CD14-positive monocyte (primary cell): ENCODE measurements around the gene IL4R. TPM values are rescaled to one million over a fixed set of nuclear protein-coding genes. Genes with fewer than 3 reads are reported as not detected.

Source experiments
- DNase-seq, 3 donors: peaks; one replicate each; pipeline ENCODE4 v3.0.0-alpha.2; 2011 to 2022
- H2AFZ ChIP-seq: 2 replicates; pipeline ENCODE4 v1.6.0; 2012; ENCODE audit warnings: mild to moderate bottlenecking, low read depth, low read length, inconsistent platforms; ENCODE audit not compliant: insufficient read depth, poor library complexity, severe bottlenecking
- H3K27ac ChIP-seq, 2 donors: 1 replicate in 1 of 2; 2 replicates in 1 of 2; pipeline ENCODE4 v1.5.1; 2012 to 2013; ENCODE audit warnings: low read length in 2 of 2, control low read depth in 1 of 2, inconsistent platforms in 1 of 2, low read depth in 1 of 2, mild to moderate bottlenecking in 1 of 2
- H3K27me3 ChIP-seq, 2 donors: one replicate each; pipeline versions ENCODE4 v1.6.0 to v1.6.1; 2011 to 2013; ENCODE audit warnings: low read length in 2 of 2; ENCODE audit not compliant: control insufficient read depth in 2 of 2, insufficient read depth in 2 of 2
- H3K36me3 ChIP-seq, 2 donors: replicated peaks in 1 of 2; 1 replicate in 1 of 2; 2 replicates in 1 of 2; pipeline versions ENCODE4 v1.5.1 to v1.6.1; 2012 to 2013; ENCODE audit warnings: low read length in 2 of 2, control low read depth in 1 of 2, inconsistent platforms in 1 of 2, mild to moderate bottlenecking in 1 of 2; ENCODE audit not compliant: insufficient read depth in 2 of 2, control insufficient read depth in 1 of 2
- H3K4me1 ChIP-seq, 2 donors: 1 replicate in 1 of 2; 2 replicates in 1 of 2; pipeline versions ENCODE4 v1.5.1 to v1.6.1; 2012 to 2013; ENCODE audit warnings: low read length in 2 of 2, control low read depth in 1 of 2, inconsistent platforms in 1 of 2, mild to moderate bottlenecking in 1 of 2, moderate library complexity in 1 of 2; ENCODE audit not compliant: insufficient read depth in 2 of 2, control insufficient read depth in 1 of 2
- H3K4me2 ChIP-seq: replicated peaks from 2 replicates; pipeline ENCODE3; 2012; ENCODE audit warnings: low read length, moderate library complexity, mild to moderate bottlenecking; ENCODE audit not compliant: poor library complexity, severe bottlenecking; ENCODE audit errors: extremely low read depth
- H3K4me3 ChIP-seq, 3 experiments: fragments of 200-600 bp in 1 of 3; sonication (generic) in 1 of 3; replicated peaks in 1 of 3; 1 replicate in 2 of 3; 2 replicates in 1 of 3; pipeline ENCODE4 v1.5.1; 2011 to 2013; ENCODE audit warnings: low read length in 3 of 3, mild to moderate bottlenecking in 3 of 3, control low read depth in 2 of 3, low read depth in 2 of 3, inconsistent platforms in 1 of 3, moderate library complexity in 1 of 3
- H3K79me2 ChIP-seq: 2 replicates; pipeline ENCODE4 v1.6.0; 2012; ENCODE audit warnings: mild to moderate bottlenecking, control low read depth, inconsistent platforms, low read length, moderate library complexity; ENCODE audit not compliant: insufficient read depth
- H3K9ac ChIP-seq: 2 replicates; pipeline ENCODE4 v1.6.0; 2017; ENCODE audit warnings: low read length, mild to moderate bottlenecking; ENCODE audit not compliant: insufficient read depth, poor library complexity, severe bottlenecking
- H3K9me3 ChIP-seq, 2 donors: replicated peaks in 1 of 2; 1 replicate in 1 of 2; 2 replicates in 1 of 2; pipeline versions ENCODE4 v1.5.1 to v1.6.1; 2012 to 2013; ENCODE audit warnings: low read length in 2 of 2, control low read depth in 1 of 2; ENCODE audit not compliant: control insufficient read depth in 1 of 2, insufficient read depth in 1 of 2
- H4K20me1 ChIP-seq: 2 replicates; pipeline ENCODE4 v1.6.0; 2012; ENCODE audit warnings: mild to moderate bottlenecking, low read length, control low read depth, moderate library complexity; ENCODE audit not compliant: insufficient read depth
- H3K27ac Mint-ChIP-seq, 7 donors: one replicate each; pipeline ENCODE4 v1.8.0; 2020; ENCODE audit warnings: mild to moderate bottlenecking in 7 of 7, mixed read lengths in 7 of 7, moderate library complexity in 6 of 7, inconsistent platforms in 2 of 7
- H3K27me3 Mint-ChIP-seq, 3 donors: one replicate each; pipeline ENCODE4 v1.8.0; 2021 to 2022; ENCODE audit warnings: low read depth in 3 of 3, mild to moderate bottlenecking in 3 of 3, mixed read lengths in 3 of 3, moderate library complexity in 3 of 3, inconsistent platforms in 1 of 3
- H3K36me3 Mint-ChIP-seq, 2 donors: one replicate each; pipeline ENCODE4 v1.8.0; 2020; ENCODE audit warnings: mixed read lengths in 2 of 2, inconsistent platforms in 1 of 2, mild to moderate bottlenecking in 1 of 2
- H3K4me1 Mint-ChIP-seq: one replicate; pipeline ENCODE4 v1.8.0; 2020; ENCODE audit warnings: mild to moderate bottlenecking, mixed read lengths
- H3K4me3 Mint-ChIP-seq, 2 donors: one replicate each; pipeline ENCODE4 v1.8.0; 2020; ENCODE audit warnings: mild to moderate bottlenecking in 2 of 2, mixed read lengths in 2 of 2, moderate library complexity in 1 of 2
- H3K9me3 Mint-ChIP-seq, 7 donors: one replicate each; pipeline ENCODE4 v1.8.0; 2020 to 2022; ENCODE audit warnings: mixed read lengths in 7 of 7, mild to moderate bottlenecking in 6 of 7, moderate library complexity in 6 of 7, inconsistent platforms in 2 of 7
- WGBS: methylation state at CpG from one replicate; pipeline ENCODE4 v1.1.5; 2013; ENCODE audit warnings: missing lambda C conversion rate; ENCODE audit not compliant: insufficient coverage; 5-methylcytosine and 5-hydroxymethylcytosine counted together
- intact Hi-C, 2 donors: fragments of 100-400 bp; cut with micrococcal nuclease; formaldehyde crosslinking; loops; one replicate each; pipeline versions ENCODE4 v1.15.0 to v1.15.1; 2023
- polyA plus RNA-seq, 3 donors: library from polyadenylated mRNA; depleted of rRNA in 1 of 3; unstranded in 2 of 3; stranded (reverse) in 1 of 3; fragments of 300-500 nt in 2 of 3; fragments of >200 nt in 1 of 3; fragmentation: Illumina TruSeq in 2 of 3; gene quantifications; 1 replicate in 2 of 3; 2 replicates in 1 of 3; pipeline ENCODE4 v1.2.3, GENCODE V29; 2012 to 2021
- TF ChIP-seq, protein P1 (sequence below): fragments of 200-600 bp; IDR thresholded peaks from one replicate; pipeline ENCODE4 v1.8.0; 2022; ENCODE audit warnings: antibody characterized with exemption, mild to moderate bottlenecking

Gene IL4R
- polyA plus RNA-seq, 3 donors: 25.1 to 80.4 (median 35.6) TPM

DNA sequence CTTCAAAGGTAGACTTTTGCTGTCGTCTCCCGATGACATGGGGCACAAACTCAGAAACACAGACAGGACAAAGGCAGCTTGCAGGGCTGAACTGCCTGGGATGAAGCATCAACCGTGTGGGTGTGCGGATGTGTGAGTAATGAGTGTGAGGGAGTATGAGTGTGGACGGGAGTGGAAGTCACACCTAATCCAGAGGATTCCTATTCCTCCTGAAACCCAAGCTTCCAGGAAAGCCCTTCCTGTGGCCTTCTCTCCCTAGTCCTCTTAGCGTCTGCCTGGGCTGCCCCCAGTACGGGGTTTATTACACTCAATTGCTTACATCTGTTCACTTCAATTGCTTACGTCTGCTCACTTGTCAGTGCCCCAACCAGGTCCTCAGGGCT, 2.3 kb upstream of the IL4R start:
- no peak overlapping the region for H3K4me3 Mint-ChIP-seq
- peaks cover 0 to 3% (median 0%) of the 10 kb centered on the region in 7 donors for H3K9me3 Mint-ChIP-seq
- H3K36me3 Mint-ChIP-seq: peaks cover 1 to 2% of the 10 kb centered on the region in 2 donors
- peaks cover 34% of the 10 kb centered on the region for H3K79me2 ChIP-seq
- H3K27ac ChIP-seq: no peak overlapping the region
- WGBS: 88% methylated on average over 3 of the region's 8 CpGs
- H2AFZ ChIP-seq: no peak overlapping the region
- no peaks in the 10 kb centered on the region for H3K36me3 ChIP-seq
- no peak overlapping the region for H3K4me2 ChIP-seq
- peaks cover 17% of the 10 kb centered on the region for H4K20me1 ChIP-seq
- peaks cover 31% of the 10 kb centered on the region for H3K4me1 Mint-ChIP-seq
- no peaks in the 10 kb centered on the region for H3K27me3 ChIP-seq
- no peak overlapping the region for H3K9ac ChIP-seq
- TF ChIP-seq, protein P1, sequence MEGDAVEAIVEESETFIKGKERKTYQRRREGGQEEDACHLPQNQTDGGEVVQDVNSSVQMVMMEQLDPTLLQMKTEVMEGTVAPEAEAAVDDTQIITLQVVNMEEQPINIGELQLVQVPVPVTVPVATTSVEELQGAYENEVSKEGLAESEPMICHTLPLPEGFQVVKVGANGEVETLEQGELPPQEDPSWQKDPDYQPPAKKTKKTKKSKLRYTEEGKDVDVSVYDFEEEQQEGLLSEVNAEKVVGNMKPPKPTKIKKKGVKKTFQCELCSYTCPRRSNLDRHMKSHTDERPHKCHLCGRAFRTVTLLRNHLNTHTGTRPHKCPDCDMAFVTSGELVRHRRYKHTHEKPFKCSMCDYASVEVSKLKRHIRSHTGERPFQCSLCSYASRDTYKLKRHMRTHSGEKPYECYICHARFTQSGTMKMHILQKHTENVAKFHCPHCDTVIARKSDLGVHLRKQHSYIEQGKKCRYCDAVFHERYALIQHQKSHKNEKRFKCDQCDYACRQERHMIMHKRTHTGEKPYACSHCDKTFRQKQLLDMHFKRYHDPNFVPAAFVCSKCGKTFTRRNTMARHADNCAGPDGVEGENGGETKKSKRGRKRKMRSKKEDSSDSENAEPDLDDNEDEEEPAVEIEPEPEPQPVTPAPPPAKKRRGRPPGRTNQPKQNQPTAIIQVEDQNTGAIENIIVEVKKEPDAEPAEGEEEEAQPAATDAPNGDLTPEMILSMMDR: no peak
- H3K9me3 ChIP-seq: no peaks in the 10 kb centered on the region
- no peak for DNase-seq
- H3K27ac Mint-ChIP-seq: no peak overlapping the region
- peaks cover 27 to 31% of the 10 kb centered on the region in 2 donors for H3K4me1 ChIP-seq
- peaks cover 0 to 4% (median 3%) of the 10 kb centered on the region in 3 donors for H3K27me3 Mint-ChIP-seq
- no peak overlapping the region for H3K4me3 ChIP-seq
- intact Hi-C loops: loop anchor here (5.0 to 10.0 kb wide), 3 partner anchors 36 to 47 kb away; partner anchors contain the start of gene NSMCE1 (in 1 of the 2)

DNA sequence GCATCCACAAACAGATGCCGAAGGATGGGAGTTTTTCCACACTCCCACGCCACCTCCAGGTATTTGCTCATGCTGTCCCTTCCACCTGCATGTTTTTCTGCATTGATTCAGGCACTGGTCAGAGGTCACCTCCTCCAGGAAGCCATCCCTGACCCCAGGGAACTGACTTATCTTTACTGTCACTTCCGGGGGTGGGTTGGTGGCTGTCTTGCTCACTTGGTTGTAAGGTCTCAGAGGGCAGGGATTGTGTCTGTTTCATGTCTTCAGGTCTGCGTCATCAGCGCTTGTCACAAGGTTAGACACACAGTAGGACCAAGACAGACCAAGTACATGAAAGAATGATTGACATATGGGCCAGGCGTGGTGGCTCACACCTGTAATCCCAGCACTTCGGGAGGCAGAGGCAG, 1.9 kb upstream of the IL4R start:
- H3K4me2 ChIP-seq: no peak overlapping the region
- 90% methylated on average over 7 of the region's 7 CpGs for WGBS
- H3K27me3 Mint-ChIP-seq: peaks cover 0 to 4% (median 3%) of the 10 kb centered on the region in 3 donors
- H3K4me1 ChIP-seq: peaks cover 32 to 35% of the 10 kb centered on the region in 2 donors
- TF ChIP-seq, protein P1: no peak
- no peak overlapping the region for H3K4me3 ChIP-seq
- H2AFZ ChIP-seq: no peak overlapping the region
- H3K27me3 ChIP-seq: no peaks in the 10 kb centered on the region
- H3K9me3 ChIP-seq: no peaks in the 10 kb centered on the region
- peaks cover 0 to 1% of the 10 kb centered on the region in 2 donors for H3K36me3 Mint-ChIP-seq
- peaks cover 21% of the 10 kb centered on the region for H4K20me1 ChIP-seq
- H3K9me3 Mint-ChIP-seq: peaks cover 0 to 2% (median 0%) of the 10 kb centered on the region in 7 donors
- no peak overlapping the region for H3K9ac ChIP-seq
- H3K4me1 Mint-ChIP-seq: peaks cover 36% of the 10 kb centered on the region
- H3K27ac Mint-ChIP-seq: peak overlapping the region in 1 of 7 donors; percentile 1
- H3K4me3 Mint-ChIP-seq: peak overlapping the region in 1 of 2 donors; percentile 57
- H3K36me3 ChIP-seq: no peaks in the 10 kb centered on the region
- peaks cover 39% of the 10 kb centered on the region for H3K79me2 ChIP-seq
- DNase-seq: no peak
- no peak overlapping the region for H3K27ac ChIP-seq
- intact Hi-C loops: loop anchor here (5.0 to 10.0 kb wide), 3 partner anchors 35 to 47 kb away; partner anchors contain the start of gene NSMCE1 (in 1 of the 2)
